Left renal cortex interstitium (tissue), 4 donors: ENCODE measurements around the gene PNPLA7. TPM values are rescaled to one million over a fixed set of nuclear protein-coding genes. Genes with fewer than 3 reads are reported as not detected.
A peak's percentile ranks its signal among the peaks of the same experiment; 100 is the strongest.
"Not testable (repeated sequence)": the region's sequence is repeated elsewhere in the genome, so short reads cannot be mapped to it uniquely, and the experiment has no call there.

Experiments used
- DNase-seq, 4 donors: peaks; one replicate each; pipeline ENCODE4 v3.0.0-alpha.2; 2013; ENCODE audit warnings: low read depth in 4 of 4, low spot score in 2 of 4, missing footprints in 1 of 4
- polyA plus RNA-seq, 4 donors: library from polyadenylated mRNA; unstranded; fragments of 120-200 nt; gene quantifications; one replicate each; pipeline ENCODE4 v1.2.1, GENCODE V29; 2013; ENCODE audit not compliant: insufficient read length in 4 of 4

The PNPLA7 gene
- polyA plus RNA-seq, 4 donors: 1.4 to 3.9 (median 2.7) TPM

DNA sequence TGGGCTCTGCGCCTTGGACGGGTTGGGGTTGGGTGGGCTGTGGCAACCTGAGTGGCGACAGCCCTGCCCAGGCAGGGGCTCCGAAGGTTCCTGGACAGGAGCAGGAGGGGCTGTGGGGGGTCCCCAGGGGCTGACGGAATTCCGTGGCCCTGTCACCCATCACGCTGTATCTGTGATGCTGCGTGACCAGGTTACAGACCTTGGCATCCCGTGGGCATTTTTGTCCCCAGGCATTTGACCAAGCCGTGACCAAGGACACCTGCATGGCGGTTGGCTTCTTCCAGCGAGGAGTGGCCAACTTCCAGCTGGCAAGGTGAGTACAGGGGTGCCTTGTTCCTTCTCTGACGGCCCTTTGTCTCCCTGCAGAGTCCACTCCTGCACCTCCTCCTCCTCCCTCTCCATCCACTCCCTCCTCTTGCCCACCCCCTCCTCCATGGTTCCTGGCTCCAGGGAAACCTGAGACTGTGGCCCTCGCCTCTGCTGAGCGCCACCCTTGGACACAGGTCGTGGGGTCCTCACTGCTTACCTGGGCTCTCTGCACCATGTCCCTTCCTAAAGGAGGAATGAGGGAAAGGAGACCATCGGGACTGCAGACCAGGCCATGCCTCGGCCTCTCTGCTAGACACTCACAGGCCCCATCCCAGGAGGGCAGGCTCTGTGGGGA is 124.1 kb downstream of the PNPLA7 start:
- no peak for DNase-seq

DNA sequence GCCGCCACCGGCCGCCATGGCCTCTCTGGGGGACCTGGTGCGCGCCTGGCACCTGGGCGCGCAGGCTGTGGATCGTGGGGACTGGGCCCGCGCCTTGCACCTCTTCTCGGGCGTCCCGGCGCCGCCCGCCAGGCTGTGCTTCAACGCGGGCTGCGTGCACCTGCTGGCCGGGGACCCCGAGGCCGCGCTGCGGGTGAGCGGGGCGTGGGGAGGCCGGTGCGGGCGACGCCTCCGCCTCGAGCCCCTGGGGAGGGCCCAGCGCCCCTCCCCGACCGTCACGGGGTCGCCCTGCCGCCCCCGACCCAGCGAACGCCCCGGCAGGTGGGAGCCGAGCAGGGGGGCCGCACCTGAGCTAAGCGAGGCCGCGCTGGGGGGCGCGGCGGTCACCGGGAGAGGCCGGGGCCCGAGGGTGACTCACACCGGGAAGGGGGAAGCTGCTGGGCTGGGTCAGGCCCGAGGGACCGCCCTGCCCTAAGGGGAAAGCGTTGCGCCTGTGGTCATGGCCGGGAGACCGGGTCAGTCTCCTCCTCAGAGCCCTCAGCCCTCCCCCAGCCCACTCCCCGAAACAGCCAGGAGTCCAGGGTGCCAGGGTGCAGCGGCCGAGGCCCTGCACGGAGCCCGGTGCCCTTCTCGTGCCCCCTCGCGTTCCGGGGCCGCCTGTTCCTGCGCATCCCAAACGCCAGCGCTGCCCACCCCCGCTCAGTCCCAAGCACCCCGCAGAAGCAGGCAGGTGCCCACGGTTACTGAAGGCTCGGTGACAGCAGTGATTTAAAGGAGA is 126.5 kb downstream of the PNPLA7 start:
- DNase-seq: no peak

DNA sequence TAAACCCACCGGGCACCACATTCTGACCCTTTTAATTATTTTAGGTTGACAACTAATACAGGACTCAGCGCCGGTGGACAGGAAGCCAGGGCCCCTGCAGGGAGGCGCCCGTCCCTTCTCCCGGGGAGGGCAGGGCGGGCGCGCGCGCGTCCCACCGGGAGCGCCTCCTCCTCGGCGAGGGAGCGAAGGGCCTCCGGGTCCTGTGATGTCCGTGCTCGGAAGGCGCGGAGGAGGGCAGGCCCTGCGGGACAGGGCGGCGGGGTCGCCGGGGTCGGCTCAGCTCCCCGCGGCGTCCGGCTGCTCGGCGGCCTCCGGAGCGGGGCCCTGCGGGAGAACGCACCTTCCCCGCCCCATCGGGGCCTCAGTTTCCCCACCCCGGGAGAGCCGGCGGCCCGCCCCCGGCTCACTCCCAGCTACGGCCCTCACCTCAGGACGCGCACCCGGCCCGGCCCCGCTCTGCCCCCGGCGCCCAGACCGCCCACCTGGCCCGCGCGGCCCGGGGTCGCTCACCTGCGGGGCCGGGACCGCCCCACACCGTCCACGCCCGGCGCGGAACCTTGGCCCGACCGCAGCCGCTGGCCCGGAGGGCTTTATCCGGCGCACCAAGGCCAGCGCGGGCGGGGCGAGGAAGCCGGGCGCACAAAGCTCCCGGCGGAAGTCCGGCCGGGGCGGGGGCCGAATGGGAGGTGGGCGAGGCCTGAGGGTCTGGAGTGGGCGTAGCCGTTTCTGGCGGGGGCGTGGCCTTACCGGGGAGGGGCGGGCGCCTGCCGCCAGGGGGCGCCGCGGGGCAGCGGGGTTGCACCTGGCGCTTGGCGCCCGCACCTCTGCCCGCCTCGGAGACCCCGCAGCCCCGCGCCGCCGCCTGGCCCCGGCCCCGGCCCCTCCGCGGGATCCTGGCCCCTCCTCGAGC is 127.3 kb downstream of the PNPLA7 start, which contains the start of the genes EXD3 and NOXA1:
TSS of gene EXD3 (minus strand) at position 559 of the 910 bp plus-strand sequence. CDS start 27,805 bp downstream, outside the sequence.
TSS of gene NOXA1 (plus strand) at position 790 of the 910 bp plus-strand sequence. CDS start 137 bp downstream, outside the sequence.
- peak in 3 of 4 donors; percentile 73 to 77 (median 75) for DNase-seq

DNA sequence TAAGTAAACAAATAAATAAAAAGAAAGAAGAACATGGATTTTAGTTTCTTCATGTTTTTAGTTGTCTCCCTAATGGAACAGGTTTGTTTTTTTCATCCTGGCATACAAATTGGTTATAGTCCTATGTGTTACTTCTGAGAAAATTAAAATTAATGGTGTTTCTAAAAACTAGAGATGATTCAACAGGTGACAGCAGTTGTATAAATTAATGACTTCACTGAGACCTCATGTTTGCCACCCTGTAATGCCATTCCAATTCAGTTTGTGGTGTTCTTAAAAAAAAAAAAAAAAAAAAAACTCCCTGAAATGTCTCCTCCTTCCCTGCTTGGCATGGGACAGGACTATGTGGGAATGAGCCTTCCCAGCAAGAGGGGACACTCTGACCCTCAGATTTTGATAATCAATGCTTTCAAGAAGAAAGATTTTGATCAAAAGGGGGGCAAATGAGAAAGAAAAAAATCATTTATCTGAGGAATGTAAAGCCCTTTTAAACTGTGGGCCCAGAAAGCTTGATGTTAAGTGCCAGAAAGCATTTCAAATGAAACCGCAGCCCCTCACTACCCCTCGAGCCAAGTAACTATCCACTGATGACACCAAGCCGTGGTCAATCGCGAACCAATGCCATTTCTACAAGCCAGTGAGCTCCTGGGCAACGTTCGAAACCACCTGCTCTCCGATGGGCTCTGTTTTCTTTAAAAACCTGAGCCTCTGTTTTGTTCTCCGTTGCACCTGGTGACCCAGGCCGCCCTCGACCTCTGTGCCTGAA is 128.2 kb downstream of the PNPLA7 start:
- no peak for DNase-seq

DNA sequence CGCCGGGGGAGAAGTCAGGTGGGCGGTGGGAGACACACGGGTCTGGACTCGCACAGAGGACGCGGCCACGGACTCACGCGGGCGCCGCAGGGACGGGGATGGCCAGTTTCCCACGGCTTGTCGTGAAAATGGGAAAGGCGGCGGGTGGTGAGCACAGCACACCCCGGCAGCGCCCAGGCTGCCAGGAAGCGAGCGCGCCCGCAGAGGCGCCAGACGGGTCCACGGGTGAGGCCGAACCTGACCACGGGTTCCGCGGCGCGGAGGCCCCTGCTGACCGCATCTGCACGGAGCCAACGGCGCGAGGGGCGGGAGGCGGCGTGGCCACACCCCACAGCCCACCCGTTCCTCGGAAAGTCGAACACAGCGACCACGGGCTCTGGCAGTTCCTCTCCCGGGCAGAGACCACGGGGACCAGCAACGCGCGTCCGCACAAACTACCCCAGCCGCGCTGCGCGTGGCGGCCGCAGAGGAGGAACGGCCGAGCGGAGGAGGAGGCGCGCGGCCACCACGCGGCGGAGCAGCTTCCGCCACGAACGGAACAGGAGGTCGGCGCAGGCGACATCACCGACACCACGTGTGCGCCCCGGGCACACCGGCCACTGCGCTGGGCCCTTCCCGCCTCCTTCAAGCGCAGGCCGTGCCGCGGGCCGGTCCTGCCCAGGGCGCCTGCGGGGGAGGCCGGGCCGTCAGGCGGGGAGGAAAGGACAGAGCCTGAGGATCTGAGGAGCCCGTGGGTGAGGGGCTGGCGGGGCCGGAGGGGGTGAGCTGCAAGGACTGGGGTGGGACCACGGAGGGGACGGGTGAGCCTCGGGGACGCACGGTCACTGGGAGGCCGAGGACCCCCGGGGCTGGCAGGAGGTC is 132.8 kb downstream of the PNPLA7 start:
- DNase-seq: no peak

DNA sequence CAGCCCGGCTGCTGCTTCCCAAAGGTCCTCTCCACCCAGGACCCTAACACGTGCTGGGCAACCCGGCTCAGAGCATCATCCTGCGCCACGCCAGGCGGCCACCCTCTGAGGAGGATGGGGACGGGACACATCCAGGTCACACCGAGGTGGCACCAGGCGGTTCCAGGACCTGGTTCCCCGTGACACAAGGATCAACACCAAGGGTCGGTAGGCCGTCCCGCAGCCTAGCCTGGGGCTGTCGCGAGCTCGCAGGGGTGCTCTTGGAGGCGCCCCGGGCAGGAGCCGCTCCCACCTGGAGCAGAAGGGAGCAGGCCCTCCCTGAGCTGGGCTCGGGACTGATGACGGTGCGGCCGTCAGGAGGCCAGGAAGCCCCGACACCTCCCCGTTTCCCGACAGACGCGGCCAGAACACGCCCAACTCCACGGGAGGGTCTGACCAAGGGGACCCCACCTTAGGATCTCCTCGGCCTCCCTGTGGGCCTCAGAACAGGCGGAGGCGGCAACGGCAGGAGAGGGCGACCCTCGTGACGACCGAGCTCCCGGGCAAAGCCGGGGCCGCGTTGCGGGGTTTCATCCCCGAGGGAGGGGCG is 133.5 kb downstream of the PNPLA7 start:
- DNase-seq: no peak

DNA sequence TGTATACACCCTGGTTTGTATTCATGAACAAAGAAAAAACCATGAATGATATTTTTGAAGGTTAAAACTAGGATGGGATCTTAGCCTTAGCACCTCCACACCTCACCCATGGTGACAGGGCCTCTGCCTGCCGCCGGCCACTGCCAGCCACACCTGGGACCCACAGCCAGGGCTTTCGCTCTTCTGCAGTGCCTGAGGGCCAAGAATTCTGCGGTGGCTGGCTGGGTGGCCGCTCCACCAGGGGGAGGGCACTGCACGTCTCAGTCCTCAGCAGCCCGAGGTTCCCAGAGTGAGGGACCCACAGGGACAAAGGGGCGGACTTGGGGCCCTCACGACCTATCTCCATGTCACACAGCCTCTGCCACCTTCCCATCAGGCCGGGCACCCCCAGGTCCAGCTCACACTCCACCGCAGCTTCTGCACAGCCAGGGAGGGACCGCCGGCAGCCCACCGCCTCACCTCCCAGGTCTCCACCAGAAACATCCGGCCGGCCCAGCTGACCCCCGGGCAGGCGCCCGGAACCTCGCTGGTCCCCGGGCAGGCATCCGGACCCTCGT is 134.1 kb downstream of the PNPLA7 start:
- no peak for DNase-seq

DNA sequence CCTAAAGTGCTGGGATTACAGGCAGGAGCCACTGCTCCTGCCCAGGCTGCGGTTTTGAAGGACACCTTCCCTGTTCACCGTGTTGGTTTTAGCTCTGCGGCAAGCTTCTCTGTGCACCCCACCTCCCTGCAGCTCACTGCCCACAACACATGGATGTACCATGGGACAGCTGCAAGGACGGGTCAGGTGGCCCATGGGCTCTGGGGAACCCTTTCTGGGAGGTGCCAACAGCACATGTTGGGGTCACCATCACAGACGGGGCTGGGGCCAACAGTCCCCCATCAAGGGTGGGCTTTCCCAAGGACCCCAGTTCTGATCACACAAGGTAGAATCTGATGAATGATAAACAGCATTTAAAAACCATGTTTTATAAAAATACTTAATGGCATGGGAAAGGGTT is 134.8 kb downstream of the PNPLA7 start:
- DNase-seq: no peak

DNA sequence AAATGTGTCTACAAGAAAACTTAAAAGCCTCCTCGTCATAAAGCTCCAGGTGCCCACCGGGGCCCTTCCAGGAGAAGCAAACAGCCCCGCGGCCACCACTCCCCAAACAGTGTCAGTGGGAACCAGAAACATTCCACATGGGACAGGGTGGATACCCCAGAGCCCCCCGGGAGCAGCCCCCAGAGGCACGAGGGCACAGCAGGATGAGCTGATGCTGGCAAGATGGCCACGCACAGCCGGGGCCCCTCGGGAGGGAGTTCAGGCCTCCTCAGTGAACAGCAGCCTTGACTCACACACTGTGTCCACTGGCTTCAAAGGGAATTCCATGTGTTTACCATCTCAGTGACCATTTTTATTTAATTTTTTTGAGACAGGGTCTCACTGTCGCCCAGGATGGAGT is 137.8 kb downstream of the PNPLA7 start:
- DNase-seq: no peak

DNA sequence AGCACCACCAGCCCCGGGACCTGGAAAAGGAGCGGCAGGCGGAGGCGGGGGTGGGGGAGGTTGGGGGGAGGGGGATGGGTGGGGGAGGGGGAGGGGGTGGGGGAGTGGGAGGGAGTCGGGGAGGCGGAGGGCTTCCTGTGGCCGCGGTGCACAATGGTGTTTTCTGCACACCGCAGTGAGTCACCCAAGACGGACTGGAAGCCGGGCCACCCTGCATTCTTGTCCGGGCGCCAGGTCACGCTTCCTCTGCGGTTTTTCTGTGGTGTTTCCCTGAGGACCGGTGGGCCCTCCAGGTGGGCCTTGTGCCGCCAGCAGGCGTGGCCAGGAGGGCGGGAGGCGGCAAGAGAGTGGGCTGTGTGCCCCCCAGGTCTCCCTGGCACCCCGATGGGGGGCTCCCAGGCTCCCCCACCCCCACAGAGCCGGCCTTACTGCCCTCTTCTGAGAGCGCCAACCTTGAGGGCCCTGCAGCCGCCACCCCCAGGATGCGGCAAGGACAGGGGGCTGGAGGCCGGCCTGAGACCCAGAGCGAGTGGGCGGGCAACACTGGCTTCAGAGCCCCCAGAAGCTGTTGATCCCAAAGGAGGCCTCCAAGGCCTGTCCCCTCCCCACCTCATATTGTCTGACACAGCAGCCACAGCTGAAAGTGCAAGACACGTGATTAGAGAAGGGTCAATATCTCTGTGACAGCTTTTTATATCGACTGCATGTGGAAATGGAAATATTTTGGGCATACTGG is 138.4 kb downstream of the PNPLA7 start:
- no peak for DNase-seq

DNA sequence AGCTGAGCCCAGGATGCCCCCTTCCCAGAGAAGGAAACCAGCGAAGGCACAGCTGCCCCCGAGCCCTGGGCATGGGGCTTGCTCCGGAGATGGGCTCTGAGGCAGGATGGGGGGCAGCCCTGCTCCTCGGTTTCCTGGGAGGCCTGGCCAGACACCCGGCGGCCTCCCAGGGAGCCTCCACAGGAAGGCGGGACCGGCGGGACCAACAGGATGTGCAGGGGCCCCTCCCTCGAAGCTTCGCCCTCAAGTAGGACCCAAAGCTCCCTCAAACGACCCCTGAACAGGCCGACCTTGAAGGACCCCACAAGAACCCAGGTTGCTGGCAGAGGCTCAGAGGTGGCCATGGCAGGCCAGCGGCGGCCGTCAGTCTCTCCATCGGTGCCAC is 138.9 kb downstream of the PNPLA7 start:
- no peak for DNase-seq

DNA sequence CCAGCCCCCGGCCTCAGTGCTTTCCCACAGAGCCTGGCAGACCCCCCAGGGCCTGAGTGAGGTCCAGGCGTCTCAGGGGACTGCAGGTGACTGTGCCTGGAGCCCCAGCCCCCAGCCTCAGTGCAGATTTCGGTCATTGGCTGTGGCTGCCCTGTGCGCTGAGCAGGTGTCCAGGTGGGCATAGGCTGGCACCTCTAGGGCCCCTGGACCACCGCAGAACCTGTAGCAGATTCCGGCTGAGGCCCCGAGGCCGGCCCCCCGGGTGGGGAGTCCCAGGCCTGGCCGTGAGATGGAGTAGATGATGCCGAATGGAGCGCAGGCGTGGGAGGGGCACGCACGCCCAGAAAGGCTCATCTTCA is 139.3 kb downstream of the PNPLA7 start:
- no peak for DNase-seq

DNA sequence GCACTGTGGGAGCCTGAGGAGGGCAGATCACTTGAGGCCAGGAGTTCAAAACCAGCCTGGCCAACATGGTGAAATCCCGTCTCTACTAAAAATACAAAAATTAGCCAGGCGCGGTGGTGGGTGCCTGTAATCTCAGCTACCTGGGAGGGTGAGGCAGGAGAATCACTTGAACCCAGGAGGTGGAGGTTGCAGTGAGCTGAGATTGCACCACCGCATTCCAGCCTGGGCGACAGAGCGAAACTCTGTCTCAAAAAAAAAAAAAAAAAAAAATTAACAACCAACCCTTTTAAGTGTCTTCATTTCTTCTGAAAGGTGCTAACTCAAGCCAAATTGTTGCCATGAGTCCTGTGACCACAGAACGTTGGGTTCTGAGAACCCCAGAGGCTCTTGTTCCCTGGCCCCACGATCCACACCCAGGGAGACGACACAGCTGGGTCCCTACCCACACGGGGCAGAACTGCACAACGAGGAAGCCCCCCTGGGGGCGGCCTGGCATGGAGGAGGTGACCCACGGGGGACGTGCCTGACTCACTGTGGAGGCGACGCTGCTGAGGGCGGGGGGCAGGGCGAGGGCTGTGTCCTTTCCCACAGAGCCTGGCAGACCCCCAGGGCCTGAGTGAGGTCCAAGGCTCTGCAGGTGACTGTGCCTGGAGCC is 139.8 kb downstream of the PNPLA7 start:
- DNase-seq: not testable (repeated sequence)
